Measurements from ENCODE around the gene GYPC.
"Not testable (repeated sequence)": the region's sequence is repeated elsewhere in the genome, so short reads cannot be mapped to it uniquely, and the experiment has no call there.

Gene GYPC

GRCh38 chr2:126668254-126668653, 12.3 kb downstream of the GYPC start:
- no peak for DNase-seq (ENCODE audit: low read depth in 2 of 2)

DNA sequence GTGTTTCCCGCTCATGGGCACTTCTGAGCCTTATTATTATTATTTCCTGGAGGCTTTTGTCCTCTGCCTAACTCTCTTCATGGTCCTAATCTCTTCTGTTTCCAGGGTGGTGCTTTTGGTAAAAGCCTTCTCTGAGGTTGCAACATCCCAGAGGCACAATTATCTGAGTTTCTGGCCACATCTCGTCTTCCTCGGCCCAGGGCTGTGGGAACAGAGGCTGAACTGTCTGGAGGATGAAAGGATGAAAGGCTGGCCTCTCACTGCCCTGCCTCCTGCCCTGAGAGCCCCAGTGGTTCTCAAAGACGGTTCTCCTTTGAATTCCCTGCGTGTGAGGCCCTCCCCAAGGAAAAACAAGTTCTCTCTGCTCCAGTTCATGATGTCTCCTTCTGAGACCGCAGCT, 13.8 kb downstream of the GYPC start:
- no peak for DNase-seq (ENCODE audit: low read depth in 2 of 2)

- DNase-seq (ENCODE audit: low read depth in 2 of 2): no peak
Measured at GRCh38 chr2:126671488-126671887, 15.5 kb downstream of the GYPC start.

- no peak for DNase-seq (ENCODE audit: low read depth in 2 of 2)
Measured at GRCh38 chr2:126672980-126673605, 17.1 kb downstream of the GYPC start.

DNA sequence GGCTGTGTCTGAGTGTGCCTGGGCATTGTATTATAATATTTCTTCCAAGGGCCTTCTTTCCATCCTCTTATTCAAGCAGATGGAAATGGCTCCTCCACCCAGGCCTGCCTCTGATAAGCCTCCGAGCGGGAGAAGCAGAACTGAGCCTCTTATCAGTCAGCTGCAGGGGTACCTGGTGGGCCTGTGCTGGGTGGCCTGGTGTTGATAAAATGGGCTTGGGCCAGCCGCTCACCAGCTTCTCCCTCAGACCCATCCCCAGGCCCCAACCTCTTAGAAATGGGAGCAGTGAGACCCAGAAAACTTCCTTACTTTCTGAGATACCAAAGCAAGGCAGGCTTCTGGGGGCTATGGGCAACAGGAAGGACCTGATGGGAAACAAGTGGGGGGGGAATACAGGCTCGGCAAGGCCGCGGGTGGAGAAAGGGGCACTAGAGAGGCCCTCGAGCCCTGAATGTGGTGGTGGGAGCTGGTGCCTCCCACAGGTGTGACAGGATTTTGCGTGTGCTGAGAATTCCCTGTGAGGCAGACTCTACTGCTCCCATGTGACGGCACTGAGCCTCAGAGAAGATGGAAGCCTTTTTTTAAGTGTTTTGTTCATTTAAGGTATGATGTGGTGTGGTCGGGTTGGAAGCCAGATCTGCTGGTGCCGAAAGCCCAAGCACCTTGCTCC, 18.3 kb downstream of the GYPC start:
- no peak for DNase-seq (ENCODE audit: low read depth in 2 of 2)

GRCh38 chr2:126675637-126676036, 19.7 kb downstream of the GYPC start:
- no peak for DNase-seq (ENCODE audit: low read depth in 2 of 2)

GRCh38 chr2:126676221-126677175, 20.5 kb downstream of the GYPC start:
- no peak for DNase-seq (ENCODE audit: low read depth in 2 of 2)

- no peak for DNase-seq (ENCODE audit: low read depth in 2 of 2)
Measured at GRCh38 chr2:126677176-126677538, 21.2 kb downstream of the GYPC start.

DNA sequence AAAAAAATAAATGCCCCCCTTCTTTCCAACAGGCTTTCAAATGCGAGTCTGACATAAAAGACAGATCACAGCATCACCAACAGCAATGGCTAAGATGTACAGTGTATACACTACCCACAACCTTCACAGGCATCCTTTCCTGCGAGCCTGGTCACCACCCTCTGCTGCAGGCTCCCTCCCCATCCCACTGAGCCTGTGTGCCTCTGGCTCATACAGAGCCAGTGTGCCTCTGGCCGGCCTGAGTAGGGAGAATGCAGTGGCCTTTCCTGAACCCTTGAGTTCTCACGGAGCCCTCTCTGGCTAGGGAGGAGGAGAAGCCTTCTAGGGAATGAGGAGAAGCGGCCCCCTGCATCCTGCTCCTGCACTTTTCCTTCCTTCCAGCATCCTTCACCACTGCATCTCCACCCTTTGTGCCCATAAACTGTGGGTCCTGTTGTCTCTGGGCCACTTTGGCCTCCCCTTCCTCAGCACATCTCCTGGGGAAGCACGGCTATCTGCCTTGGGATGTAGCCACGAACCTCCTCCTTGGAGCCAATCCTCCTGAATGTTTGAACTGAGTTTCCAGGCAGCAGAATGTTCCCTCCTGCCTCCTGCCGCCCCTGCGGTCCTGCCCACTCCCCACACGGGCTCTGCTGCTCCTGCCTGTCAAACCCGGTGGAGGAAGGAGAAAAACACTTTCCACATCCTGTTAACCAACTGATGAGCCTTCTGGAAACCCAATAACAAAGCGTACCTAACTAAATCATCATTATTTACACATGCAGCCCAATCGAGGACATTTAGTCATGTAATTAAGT, 22.5 kb downstream of the GYPC start:
- no peak for DNase-seq (ENCODE audit: low read depth in 2 of 2)

- no peak for DNase-seq (ENCODE audit: low read depth in 2 of 2)
Measured at GRCh38 chr2:126679094-126679713, 23.2 kb downstream of the GYPC start.

GRCh38 chr2:126681505-126681904, 25.5 kb downstream of the GYPC start:
- no peak for DNase-seq (ENCODE audit: low read depth in 2 of 2)

GRCh38 chr2:126685629-126686028, 29.7 kb downstream of the GYPC start:
- DNase-seq (ENCODE audit: low read depth in 2 of 2): no peak

DNA sequence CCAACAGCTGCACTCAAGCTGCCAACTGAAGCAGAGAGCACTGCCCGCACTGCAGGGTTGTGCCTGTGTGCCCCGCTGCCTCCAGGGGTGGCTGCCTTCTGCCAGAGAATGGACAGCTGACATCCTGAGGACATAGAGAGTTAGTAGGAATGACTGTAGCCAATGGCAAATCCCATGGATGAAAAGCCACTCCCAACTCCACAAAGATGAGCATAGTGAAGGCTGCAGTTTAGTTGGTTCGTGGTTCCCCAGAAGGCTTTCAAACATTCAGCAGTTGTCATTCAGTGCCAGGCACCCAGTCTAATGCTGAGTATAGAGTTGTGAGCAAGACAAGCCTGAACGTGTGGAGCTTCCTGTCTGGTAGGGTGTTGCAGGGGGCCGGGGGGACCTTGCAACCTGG, 30.3 kb downstream of the GYPC start:
- no peak for DNase-seq (ENCODE audit: low read depth in 2 of 2)

DNA sequence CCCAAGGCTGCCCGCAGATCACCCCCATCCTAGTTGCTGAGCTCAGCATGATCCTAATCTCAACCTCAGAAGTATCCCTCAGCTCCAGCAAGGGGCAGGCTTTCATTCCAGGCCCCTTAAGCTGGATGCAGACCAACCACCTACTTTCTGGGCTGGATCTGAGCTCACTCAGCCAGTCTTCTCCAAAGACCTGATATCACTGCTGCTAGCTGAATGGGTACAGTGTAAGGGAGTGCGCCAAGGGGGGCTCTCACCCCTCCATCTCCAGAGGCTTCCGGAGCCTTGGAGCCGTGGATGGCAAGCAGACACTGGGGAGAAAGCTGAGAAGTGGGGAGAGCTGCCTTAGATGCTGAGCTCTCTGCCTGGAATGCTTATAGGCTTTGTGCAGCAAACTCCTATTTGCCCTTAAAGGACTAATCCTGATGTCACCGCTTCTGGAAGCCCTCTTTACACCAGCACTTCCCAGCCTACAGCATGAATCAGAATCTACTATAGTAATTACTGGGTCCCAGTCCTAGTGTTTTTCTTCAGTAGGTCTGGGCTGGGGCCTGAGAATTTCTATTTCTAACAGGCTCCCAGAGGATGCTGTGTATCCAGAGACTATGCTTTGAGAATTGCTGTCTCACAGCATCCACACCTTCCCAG, 31.0 kb downstream of the GYPC start:
- DNase-seq (ENCODE audit: low read depth in 2 of 2): no peak

GRCh38 chr2:126687503-126687902, 31.5 kb downstream of the GYPC start:
- no peak for DNase-seq (ENCODE audit: low read depth in 2 of 2)

DNA sequence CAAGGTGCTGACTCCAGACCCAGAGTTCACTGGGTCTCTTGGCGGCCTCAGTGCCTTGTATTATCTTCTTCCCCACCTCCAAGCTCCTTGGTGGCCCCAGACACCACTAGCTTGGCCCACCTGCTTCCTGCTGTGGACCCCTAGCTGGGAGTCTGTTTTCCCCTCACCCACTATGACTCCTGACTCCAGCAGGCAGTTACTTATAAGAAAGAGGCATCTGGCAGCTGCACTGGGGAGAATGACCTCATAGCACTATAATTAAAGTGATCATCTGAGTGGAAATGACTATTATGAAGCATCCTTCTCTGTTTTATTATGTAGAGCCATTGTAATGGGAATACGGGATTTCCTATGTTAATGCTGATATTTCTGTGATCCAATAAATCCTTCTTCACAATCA, 32.6 kb downstream of the GYPC start:
- DNase-seq (ENCODE audit: low read depth in 2 of 2): not testable (repeated sequence)

DNA sequence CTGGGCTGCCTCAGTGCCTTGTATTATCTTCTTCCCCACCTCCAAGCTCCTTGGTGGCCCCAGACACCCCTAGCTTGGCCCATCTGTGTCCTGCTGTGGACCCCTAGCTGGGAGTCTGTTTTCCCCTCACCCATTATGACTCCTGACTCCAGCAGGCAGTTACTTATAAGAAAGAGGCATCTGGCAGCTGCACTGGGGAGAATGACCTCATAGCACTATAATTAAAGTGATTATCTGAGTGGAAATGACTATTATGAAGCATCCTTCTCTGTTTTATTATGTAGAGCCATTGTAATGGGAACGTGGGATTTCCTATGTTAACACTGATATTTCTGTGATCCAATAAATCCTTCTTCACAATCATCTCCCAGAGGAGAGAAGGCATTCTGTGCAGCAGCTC, 36.3 kb downstream of the GYPC start:
- DNase-seq (ENCODE audit: low read depth in 2 of 2): not testable (repeated sequence)

- not testable (repeated sequence) for DNase-seq (ENCODE audit: low read depth in 2 of 2)
Measured at GRCh38 chr2:126692934-126693592, 37.1 kb downstream of the GYPC start.

GRCh38 chr2:126696644-126697520, 40.9 kb downstream of the GYPC start:
- no peak for DNase-seq (ENCODE audit: low read depth in 2 of 2)

All from stimulated activated CD4-positive, alpha-beta T cell treated with anti-CD3 and anti-CD28 coated beads, Interleukin-1b, Interleukin-23, amount 100 ng/mL, for 4 hours (primary cell).